NT2/D1 (cell line): ENCODE measurements around the gene CAMK2B.

ENCODE experiments used
- DNase-seq: peaks from one replicate; pipeline ENCODE4 v3.0.0-alpha.2; 2011; ENCODE audit warnings: low read depth, low spot score
- H3K27me3 ChIP-seq: 2 replicates; pipeline ENCODE4 v1.6.0; 2011; ENCODE audit warnings: mild to moderate bottlenecking; ENCODE audit not compliant: insufficient read length, insufficient read depth
- H3K36me3 ChIP-seq: 2 replicates; pipeline ENCODE4 v1.6.1; 2011; ENCODE audit warnings: mild to moderate bottlenecking, low read length, mixed read lengths; ENCODE audit not compliant: insufficient read depth, insufficient read length
- H3K4me1 ChIP-seq: 2 replicates; pipeline ENCODE4 v1.5.1; 2011; ENCODE audit not compliant: insufficient read depth, insufficient read length
- H3K4me3 ChIP-seq: 2 replicates; pipeline ENCODE4 v1.5.1; 2011; ENCODE audit warnings: low read depth; ENCODE audit not compliant: insufficient read length
- H3K9ac ChIP-seq: 2 replicates; pipeline ENCODE4 v1.6.0; 2011; ENCODE audit warnings: low read depth; ENCODE audit not compliant: insufficient read length
- H3K9me3 ChIP-seq: 2 replicates; pipeline ENCODE4 v1.5.1; 2011; ENCODE audit warnings: mild to moderate bottlenecking, low read length; ENCODE audit not compliant: insufficient read depth
- SUZ12 ChIP-seq: IDR thresholded peaks from 2 replicates; pipeline ENCODE4 v1.6.1; 2011; ENCODE audit not compliant: insufficient read length, insufficient read depth; ENCODE audit errors: extremely low read depth
- YY1 ChIP-seq: IDR thresholded peaks from 2 replicates; pipeline ENCODE4 v1.6.1; 2011; ENCODE audit not compliant: insufficient read length, insufficient read depth
- ZNF274 ChIP-seq: IDR thresholded peaks from 2 replicates; pipeline ENCODE4 v1.6.1; 2011; ENCODE audit warnings: mild to moderate bottlenecking, low read depth, low read length

CAMK2B gene

DNA sequence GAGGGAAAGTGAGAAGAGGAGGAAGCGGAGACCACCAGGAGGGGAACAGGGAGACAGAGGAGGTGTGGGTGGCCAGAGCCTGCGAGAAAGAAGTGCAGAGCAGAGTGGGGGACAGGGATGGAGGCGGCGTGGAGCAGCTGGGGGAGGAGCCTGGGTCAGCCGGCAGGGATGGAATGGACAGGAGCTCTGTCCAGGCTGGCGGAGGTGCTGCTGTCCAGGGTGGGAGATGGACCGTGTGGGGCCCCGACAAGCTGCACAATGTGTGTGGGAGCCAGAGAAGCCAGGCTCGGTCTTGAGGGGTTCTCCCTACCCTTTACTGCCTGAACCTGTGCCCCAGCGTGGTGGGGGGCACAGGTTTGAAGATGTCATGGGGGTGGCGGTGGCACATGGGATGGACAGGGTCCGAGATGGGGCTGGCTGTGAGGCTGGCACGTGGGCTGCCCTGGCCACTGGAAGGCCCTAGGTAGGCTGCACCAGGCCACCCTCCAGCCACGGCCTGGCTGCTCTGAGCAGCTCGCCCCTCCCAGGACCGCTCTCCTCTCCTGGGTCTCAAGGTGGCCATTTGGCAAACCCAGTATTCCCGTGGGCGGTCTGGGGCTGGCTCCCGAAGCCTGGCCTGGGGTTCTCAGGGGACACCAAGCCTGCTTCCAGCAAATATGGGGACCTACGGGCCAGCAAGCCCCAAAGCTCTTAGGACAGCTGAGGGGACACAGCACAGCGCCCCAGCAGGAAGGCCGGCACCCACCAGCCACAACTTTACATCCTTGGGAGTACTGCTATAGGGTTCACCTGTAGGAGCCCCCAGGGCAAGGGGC is 92.3 kb downstream of the CAMK2B start:
- TF ChIP-seq YY1 (no peak), SUZ12 (no peak), ZNF274 (no peak)
- H3K4me3 ChIP-seq, result no peak overlapping the region
- DNase-seq, result no peak
- H3K36me3 ChIP-seq, result no peaks in the 10 kb centered on the region
- no peak overlapping the region for H3K9ac ChIP-seq
- H3K4me1 ChIP-seq, result peaks cover 16% of the 10 kb centered on the region
- H3K9me3 ChIP-seq, result no peaks in the 10 kb centered on the region
- H3K27me3 ChIP-seq, result no peaks in the 10 kb centered on the region

GRCh38 chr7:44232396-44232795 is 93.0 kb downstream of the CAMK2B start:
- Histone ChIP-seq H3K4me1 (peaks cover 16% of the 10 kb centered on the region), H3K36me3 (no peaks in the 10 kb centered on the region), H3K9me3 (no peaks in the 10 kb centered on the region), H3K4me3 (no peak overlapping the region), H3K27me3 (no peaks in the 10 kb centered on the region), H3K9ac (no peak overlapping the region)
- no peak for TF ChIP-seq SUZ12
- TF ChIP-seq ZNF274, result no peak
- no peak for TF ChIP-seq YY1
- DNase-seq, result no peak

DNA sequence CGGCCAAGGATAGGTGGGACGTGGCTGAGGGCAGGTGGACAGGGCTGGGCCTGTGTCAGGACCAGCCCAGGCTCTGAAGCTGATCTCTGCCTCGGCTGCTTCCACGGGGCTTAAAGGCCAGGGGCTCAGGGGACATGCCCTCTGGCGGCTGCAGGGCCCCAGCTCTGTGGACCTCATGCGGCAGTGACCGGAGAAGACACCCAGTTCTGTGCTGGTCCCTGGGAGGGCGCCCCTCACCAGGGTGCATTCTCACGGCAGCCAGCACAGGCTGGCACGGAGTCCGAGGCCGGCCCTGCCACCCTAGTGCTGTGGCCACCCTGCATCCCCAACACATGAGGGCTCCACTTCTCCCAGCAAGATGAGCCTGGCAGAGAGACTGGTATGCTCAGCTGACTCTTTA is 94.3 kb downstream of the CAMK2B start:
- Histone ChIP-seq H3K9me3 (no peaks in the 10 kb centered on the region), H3K27me3 (no peaks in the 10 kb centered on the region), H3K4me3 (no peak overlapping the region), H3K4me1 (peaks cover 10% of the 10 kb centered on the region), H3K9ac (no peak overlapping the region), H3K36me3 (no peaks in the 10 kb centered on the region)
- no peak for TF ChIP-seq YY1
- TF ChIP-seq ZNF274, result no peak
- no peak for TF ChIP-seq SUZ12
- no peak for DNase-seq

- no peaks in the 10 kb centered on the region for H3K9me3 ChIP-seq
- no peak overlapping the region for H3K4me3 ChIP-seq
- no peaks in the 10 kb centered on the region for H3K36me3 ChIP-seq
- TF ChIP-seq SUZ12 (no peak), YY1 (no peak), ZNF274 (no peak)
- H3K27me3 ChIP-seq, result no peaks in the 10 kb centered on the region
- H3K4me1 ChIP-seq, result peaks cover 11% of the 10 kb centered on the region
- H3K9ac ChIP-seq, result no peak overlapping the region
- no peak for DNase-seq
Observed at GRCh38 chr7:44230286-44230685, 95.1 kb downstream of the CAMK2B start.

DNA sequence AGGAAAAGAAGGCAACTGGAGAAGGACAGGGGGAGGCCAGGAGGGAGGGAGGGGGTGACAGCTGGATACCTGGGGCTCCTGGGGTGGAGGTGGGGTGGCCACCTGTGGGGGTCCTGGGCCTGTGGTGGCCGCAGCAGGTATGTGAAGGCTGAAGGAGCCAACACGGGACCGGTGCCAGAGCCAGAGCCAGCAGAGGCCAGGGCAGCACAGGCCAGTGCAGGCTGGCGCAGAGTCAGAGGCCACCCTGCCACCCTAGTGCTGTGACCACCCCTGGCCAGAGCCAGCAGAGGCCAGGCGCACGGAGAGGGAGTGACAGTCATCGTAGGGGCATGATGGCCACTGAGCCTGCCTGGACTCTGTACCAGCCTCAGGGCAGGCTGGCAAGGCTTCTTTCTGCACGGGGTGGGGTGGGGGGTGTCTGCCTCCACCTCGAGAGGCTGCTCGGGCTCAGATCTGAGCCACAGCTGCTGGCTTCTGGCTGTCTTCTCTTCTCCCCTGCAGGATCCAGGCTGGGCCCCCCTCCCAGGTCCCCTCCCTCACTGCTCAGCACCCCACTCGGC is 95.8 kb downstream of the CAMK2B start:
- Histone ChIP-seq H3K4me1 (peaks cover 10% of the 10 kb centered on the region), H3K9ac (no peak overlapping the region), H3K36me3 (no peaks in the 10 kb centered on the region), H3K27me3 (no peaks in the 10 kb centered on the region), H3K4me3 (no peak overlapping the region), H3K9me3 (no peaks in the 10 kb centered on the region)
- DNase-seq, result no peak
- TF ChIP-seq SUZ12, result no peak
- TF ChIP-seq ZNF274, result no peak
- no peak for TF ChIP-seq YY1

GRCh38 chr7:44228571-44229350 is 96.6 kb downstream of the CAMK2B start:
- Histone ChIP-seq H3K4me3 (no peak overlapping the region), H3K27me3 (no peaks in the 10 kb centered on the region), H3K9me3 (no peaks in the 10 kb centered on the region), H3K9ac (no peak overlapping the region), H3K4me1 (peaks cover 15% of the 10 kb centered on the region), H3K36me3 (no peaks in the 10 kb centered on the region)
- no peak for DNase-seq
- TF ChIP-seq ZNF274 (no peak), YY1 (no peak), SUZ12 (no peak)

DNA sequence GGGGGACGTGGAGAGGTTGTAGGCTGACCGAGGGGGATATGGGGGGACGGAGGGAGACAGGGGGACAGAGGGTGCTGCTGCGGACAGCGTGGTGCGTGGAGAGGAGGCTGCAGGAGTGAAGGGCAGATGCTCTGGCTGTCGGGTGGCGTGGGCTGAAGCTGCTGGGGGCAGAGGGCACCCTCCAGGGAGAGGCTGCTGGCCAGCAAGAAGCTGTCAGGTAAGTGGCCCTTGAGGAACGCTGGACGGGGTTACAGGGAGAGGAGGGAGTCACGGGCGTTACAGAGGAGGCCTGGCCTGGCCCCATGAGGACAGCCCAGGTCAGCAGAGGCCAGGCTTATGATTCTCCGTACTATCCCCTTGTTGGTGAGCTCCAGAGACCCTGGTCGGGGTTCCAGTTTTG is 97.5 kb downstream of the CAMK2B start:
- H3K4me3 ChIP-seq, result no peak overlapping the region
- H3K36me3 ChIP-seq, result no peaks in the 10 kb centered on the region
- no peak for DNase-seq
- no peaks in the 10 kb centered on the region for H3K9me3 ChIP-seq
- peaks cover 17% of the 10 kb centered on the region for H3K4me1 ChIP-seq
- no peak overlapping the region for H3K9ac ChIP-seq
- no peaks in the 10 kb centered on the region for H3K27me3 ChIP-seq
- no peak for TF ChIP-seq SUZ12
- no peak for TF ChIP-seq ZNF274
- no peak for TF ChIP-seq YY1
